HepG2 (cell line): ENCODE results near the gene HYI.

Experiments
- FOXM1 ChIP-seq: sonication (generic); formaldehyde crosslinking; IDR thresholded peaks from 2 replicates; pipeline ENCODE4 v1.5.0; 2020; ENCODE audit warnings: missing genetic modification reagents
- GMEB2 ChIP-seq: IDR thresholded peaks from 2 replicates; pipeline ENCODE4 v1.6.1; 2016; ENCODE audit warnings: missing biosample characterization, missing genetic modification reagents, low read depth
- GTF3A ChIP-seq: sonication (generic); formaldehyde crosslinking; conservative IDR thresholded peaks from 2 replicates; pipeline ENCODE4 v1.4.0; 2020; ENCODE audit warnings: mild to moderate bottlenecking, missing genetic modification reagents
- PLRG1 ChIP-seq: fragments of 450-650 bp; conservative IDR thresholded peaks from 2 replicates; pipeline ENCODE4 v1.6.1; 2016
- POLR2A ChIP-seq, 2 experiments: IDR thresholded peaks; 2 replicates each; pipeline ENCODE4 v1.6.1; 2011; ENCODE audit warnings: low read depth in 2 of 2, low read length in 2 of 2, mild to moderate bottlenecking in 1 of 2, moderate library complexity in 1 of 2; ENCODE audit not compliant: insufficient read depth in 1 of 2
- POLR2AphosphoS5 ChIP-seq: IDR thresholded peaks from 2 replicates; pipeline ENCODE4 v1.6.1; 2012; ENCODE audit warnings: low read depth, low read length
- ZFP62 ChIP-seq: sonication (generic); formaldehyde crosslinking; IDR thresholded peaks from 2 replicates; pipeline ENCODE4 v1.4.0; 2020; ENCODE audit warnings: missing genetic modification reagents
- ZNF253 ChIP-seq: sonication (generic); formaldehyde crosslinking; IDR thresholded peaks from 2 replicates; pipeline ENCODE4 v1.8.0; 2022; ENCODE audit warnings: mild to moderate bottlenecking, missing genetic modification reagents, borderline replicate concordance
- ZZZ3 ChIP-seq: sonication (generic); formaldehyde crosslinking; IDR thresholded peaks from 2 replicates; pipeline ENCODE4 v1.4.0; 2020; ENCODE audit warnings: missing genetic modification reagents, mild to moderate bottlenecking, borderline replicate concordance
- TF ChIP-seq, protein P1 (sequence below): sonication (generic); formaldehyde crosslinking; IDR thresholded peaks from 2 replicates; pipeline ENCODE4 v1.4.0; 2020; ENCODE audit warnings: missing genetic modification reagents
- TF ChIP-seq, protein P2 (sequence below): sonication (generic); formaldehyde crosslinking; IDR thresholded peaks from 2 replicates; pipeline ENCODE4 v1.5.0; 2020; ENCODE audit warnings: mild to moderate bottlenecking, missing genetic modification reagents, moderate library complexity

GRCh38 chr1:43468414-43468813, 14.7 kb upstream of the HYI start:
- TF ChIP-seq FOXM1 (CRISPR knock-in tag) (no peak), POLR2AphosphoS5 (no peak), ZNF253 (CRISPR knock-in tag) (no peak), ZFP62 (CRISPR knock-in tag) (no peak), PLRG1 (no peak), GTF3A (CRISPR knock-in tag) (no peak), POLR2A (IDR thresholded peaks at IDR 0.05; ENCODE audit: insufficient read depth in 1 of 2, low read depth in 2 of 2, low read length in 2 of 2) (no peak), GMEB2 (CRISPR knock-in tag) (no peak), ZZZ3 (CRISPR knock-in tag) (no peak)
- TF ChIP-seq, protein P1, sequence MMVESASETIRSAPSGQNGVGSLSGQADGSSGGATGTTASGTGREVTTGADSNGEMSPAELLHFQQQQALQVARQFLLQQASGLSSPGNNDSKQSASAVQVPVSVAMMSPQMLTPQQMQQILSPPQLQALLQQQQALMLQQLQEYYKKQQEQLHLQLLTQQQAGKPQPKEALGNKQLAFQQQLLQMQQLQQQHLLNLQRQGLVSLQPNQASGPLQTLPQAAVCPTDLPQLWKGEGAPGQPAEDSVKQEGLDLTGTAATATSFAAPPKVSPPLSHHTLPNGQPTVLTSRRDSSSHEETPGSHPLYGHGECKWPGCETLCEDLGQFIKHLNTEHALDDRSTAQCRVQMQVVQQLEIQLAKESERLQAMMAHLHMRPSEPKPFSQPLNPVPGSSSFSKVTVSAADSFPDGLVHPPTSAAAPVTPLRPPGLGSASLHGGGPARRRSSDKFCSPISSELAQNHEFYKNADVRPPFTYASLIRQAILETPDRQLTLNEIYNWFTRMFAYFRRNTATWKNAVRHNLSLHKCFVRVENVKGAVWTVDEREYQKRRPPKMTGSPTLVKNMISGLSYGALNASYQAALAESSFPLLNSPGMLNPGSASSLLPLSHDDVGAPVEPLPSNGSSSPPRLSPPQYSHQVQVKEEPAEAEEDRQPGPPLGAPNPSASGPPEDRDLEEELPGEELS (CRISPR knock-in tag): no peak
- TF ChIP-seq, protein P2, sequence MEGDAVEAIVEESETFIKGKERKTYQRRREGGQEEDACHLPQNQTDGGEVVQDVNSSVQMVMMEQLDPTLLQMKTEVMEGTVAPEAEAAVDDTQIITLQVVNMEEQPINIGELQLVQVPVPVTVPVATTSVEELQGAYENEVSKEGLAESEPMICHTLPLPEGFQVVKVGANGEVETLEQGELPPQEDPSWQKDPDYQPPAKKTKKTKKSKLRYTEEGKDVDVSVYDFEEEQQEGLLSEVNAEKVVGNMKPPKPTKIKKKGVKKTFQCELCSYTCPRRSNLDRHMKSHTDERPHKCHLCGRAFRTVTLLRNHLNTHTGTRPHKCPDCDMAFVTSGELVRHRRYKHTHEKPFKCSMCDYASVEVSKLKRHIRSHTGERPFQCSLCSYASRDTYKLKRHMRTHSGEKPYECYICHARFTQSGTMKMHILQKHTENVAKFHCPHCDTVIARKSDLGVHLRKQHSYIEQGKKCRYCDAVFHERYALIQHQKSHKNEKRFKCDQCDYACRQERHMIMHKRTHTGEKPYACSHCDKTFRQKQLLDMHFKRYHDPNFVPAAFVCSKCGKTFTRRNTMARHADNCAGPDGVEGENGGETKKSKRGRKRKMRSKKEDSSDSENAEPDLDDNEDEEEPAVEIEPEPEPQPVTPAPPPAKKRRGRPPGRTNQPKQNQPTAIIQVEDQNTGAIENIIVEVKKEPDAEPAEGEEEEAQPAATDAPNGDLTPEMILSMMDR (CRISPR knock-in tag): no peak
